Neural cell (in vitro differentiated cells): Measurements from ENCODE around the gene SLC6A17. TPM values are rescaled to one million over a fixed set of nuclear protein-coding genes. Genes with fewer than 3 reads are reported as not detected.

Source experiments
- H2AFZ ChIP-seq: fragments of 200-600, 300-800 bp; sonication (generic), shearing (Covaris generic); 2 replicates; pipeline ENCODE4 v1.6.0; 2014; ENCODE audit warnings: low read depth, mild to moderate bottlenecking, antibody characterized with exemption, low read length, moderate library complexity
- H3F3A ChIP-seq: fragments of 200-600 bp; shearing (Covaris generic); 2 replicates; pipeline ENCODE4 v1.6.1; 2016; ENCODE audit warnings: mild to moderate bottlenecking, moderate library complexity, mixed read lengths, antibody characterized with exemption, low read length; ENCODE audit not compliant: insufficient read depth, poor library complexity, severe bottlenecking
- H3K27ac ChIP-seq: fragments of 200-600, 300-800 bp; sonication (generic), shearing (Covaris generic); 2 replicates; pipeline ENCODE4 v1.5.1; 2014; ENCODE audit warnings: mild to moderate bottlenecking, low read length, moderate library complexity
- H3K27me3 ChIP-seq: fragments of 300-800, 200-600 bp; sonication (generic), shearing (Covaris generic); 2 replicates; pipeline ENCODE4 v1.6.0; 2014; ENCODE audit warnings: mild to moderate bottlenecking, low read depth, low read length, moderate library complexity; ENCODE audit not compliant: insufficient read depth
- H3K36me3 ChIP-seq: fragments of 300-800, 200-600 bp; sonication (generic), shearing (Covaris generic); 2 replicates; pipeline ENCODE4 v1.5.1; 2014; ENCODE audit warnings: mild to moderate bottlenecking, antibody characterized with exemption, low read length, moderate library complexity; ENCODE audit not compliant: insufficient read depth
- H3K4me2 ChIP-seq: fragments of 300-800, 200-600 bp; sonication (generic), shearing (Covaris generic); 2 replicates; pipeline ENCODE4 v1.6.0; 2014; ENCODE audit warnings: mild to moderate bottlenecking, low read length
- H3K4me3 ChIP-seq: fragments of 300-800, 200-600 bp; sonication (generic), shearing (Covaris generic); 2 replicates; pipeline ENCODE4 v1.5.1; 2014; ENCODE audit warnings: mild to moderate bottlenecking, low read length, moderate library complexity
- H3K79me2 ChIP-seq: fragments of 200-600 bp; shearing (Covaris generic); replicated peaks from 2 replicates; pipeline ENCODE4 v1.6.0; 2014; ENCODE audit warnings: mild to moderate bottlenecking, low read length, moderate library complexity; ENCODE audit not compliant: insufficient read depth
- H3K9ac ChIP-seq: fragments of 300-800, 200-600 bp; sonication (generic), shearing (Covaris generic); 2 replicates; pipeline ENCODE4 v1.6.1; 2016; ENCODE audit warnings: mild to moderate bottlenecking, low read length, mixed read lengths
- H3K9me2 ChIP-seq: fragments of 200-600 bp; shearing (Covaris generic); 2 replicates; pipeline ENCODE4 v1.6.1; 2016; ENCODE audit warnings: mild to moderate bottlenecking, low read length, mixed read lengths; ENCODE audit not compliant: insufficient read depth
- H3K9me3 ChIP-seq: fragments of 200-600, 300-800 bp; sonication (generic), shearing (Covaris generic); 2 replicates; pipeline ENCODE4 v1.6.1; 2016; ENCODE audit warnings: mild to moderate bottlenecking, mixed run types, low read length, moderate library complexity, mixed read lengths
- H4K20me1 ChIP-seq: fragments of 200-600 bp; shearing (Covaris generic); 2 replicates; pipeline ENCODE4 v1.6.1; 2016; ENCODE audit warnings: mild to moderate bottlenecking, mixed run types; ENCODE audit not compliant: insufficient read depth
- CTCF ChIP-seq: fragments of 450-650 bp; IDR thresholded peaks from 2 replicates; pipeline ENCODE4 v1.5.1; 2014; ENCODE audit warnings: antibody characterized with exemption, mild to moderate bottlenecking, moderate library complexity; ENCODE audit not compliant: poor library complexity, severe bottlenecking
- EP300 ChIP-seq: fragments of 450-650 bp; conservative IDR thresholded peaks from 2 replicates; pipeline ENCODE4 v1.6.1; 2014; ENCODE audit warnings: antibody characterized with exemption, mild to moderate bottlenecking, moderate library complexity; ENCODE audit not compliant: poor library complexity, severe bottlenecking
- EZH2 ChIP-seq: fragments of 200-600, 300-800 bp; shearing (Covaris generic), sonication (generic); IDR thresholded peaks from 2 replicates; pipeline ENCODE4 v1.6.1; 2014; ENCODE audit warnings: antibody characterized with exemption, low read length, borderline replicate concordance, mild to moderate bottlenecking; ENCODE audit not compliant: insufficient read depth, poor library complexity, severe bottlenecking
- MXI1 ChIP-seq: fragments of 450-650 bp; conservative IDR thresholded peaks from 2 replicates; pipeline ENCODE4 v1.6.1; 2014; ENCODE audit warnings: antibody characterized with exemption, mild to moderate bottlenecking; ENCODE audit not compliant: poor library complexity, severe bottlenecking
- POLR2AphosphoS5 ChIP-seq: IDR thresholded peaks from 2 replicates; pipeline ENCODE4 v1.6.1; 2012
- RAD21 ChIP-seq: fragments of 450-650 bp; conservative IDR thresholded peaks from 2 replicates; pipeline ENCODE4 v1.6.1; 2014; ENCODE audit warnings: antibody characterized with exemption, mild to moderate bottlenecking, moderate library complexity
- REST ChIP-seq: IDR thresholded peaks from 2 replicates; pipeline ENCODE4 v1.6.1; 2012; ENCODE audit warnings: borderline replicate concordance
- SMC3 ChIP-seq: fragments of 450-650 bp; conservative IDR thresholded peaks from 2 replicates; pipeline ENCODE4 v1.6.1; 2014; ENCODE audit warnings: antibody characterized with exemption, mild to moderate bottlenecking, moderate library complexity; ENCODE audit not compliant: poor library complexity
- TAF1 ChIP-seq: IDR thresholded peaks from 2 replicates; pipeline ENCODE4 v1.6.1; 2012; ENCODE audit warnings: low read depth
- polyA plus RNA-seq: library from polyadenylated mRNA; depleted of rRNA; stranded (reverse); fragments of >200 nt; gene quantifications from 2 replicates; pipeline ENCODE4 v1.2.3, GENCODE V29; 2014

The SLC6A17 gene
- polyA plus RNA-seq, 1 donor from 2014 or later = 3.5 TPM

- Histone ChIP-seq H3K27me3 (no peaks in the 10 kb centered on the region), H2AFZ (no peak overlapping the region), H3F3A (no peaks in the 10 kb centered on the region), H3K9me3 (no peaks in the 10 kb centered on the region), H3K79me2 (no peaks in the 10 kb centered on the region), H3K4me2 (no peak overlapping the region), H4K20me1 (no peaks in the 10 kb centered on the region), H3K36me3 (no peaks in the 10 kb centered on the region), H3K27ac (no peak overlapping the region), H3K9me2 (no peaks in the 10 kb centered on the region), H3K4me3 (no peak overlapping the region), H3K9ac (no peak overlapping the region)
- TF ChIP-seq SMC3 = no peak
- TF ChIP-seq CTCF = no peak
- no peak for TF ChIP-seq RAD21
- no peak for TF ChIP-seq TAF1
- no peak for TF ChIP-seq REST
- no peak for TF ChIP-seq EP300
- no peak for TF ChIP-seq MXI1
- no peak for TF ChIP-seq POLR2AphosphoS5
- TF ChIP-seq EZH2 = no peak
Observed at GRCh38 chr1:110237386-110238152, 87.3 kb downstream of the SLC6A17 start.

GRCh38 chr1:110239441-110240430, 89.4 kb downstream of the SLC6A17 start:
- Histone ChIP-seq H3K9ac (peak overlapping the region; percentile 20), H2AFZ (no peak overlapping the region), H3F3A (no peaks in the 10 kb centered on the region), H3K36me3 (no peaks in the 10 kb centered on the region), H3K9me3 (no peaks in the 10 kb centered on the region), H3K79me2 (no peaks in the 10 kb centered on the region), H3K4me3 (peak overlapping the region; percentile 17), H3K9me2 (no peaks in the 10 kb centered on the region), H3K27ac (peak overlapping the region; percentile 73), H3K4me2 (no peak overlapping the region), H3K27me3 (no peaks in the 10 kb centered on the region), H4K20me1 (no peaks in the 10 kb centered on the region)
- TF ChIP-seq EP300 = no peak
- TF ChIP-seq EZH2 = no peak
- TF ChIP-seq MXI1 = no peak
- TF ChIP-seq REST = no peak
- TF ChIP-seq POLR2AphosphoS5 = peak; percentile 38
- no peak for TF ChIP-seq TAF1
